GM21390 (cell line): ENCODE measurements around the gene ACBD5.
"Not testable (repeated sequence)": the region's sequence is repeated elsewhere in the genome, so short reads cannot be mapped to it uniquely, and the experiment has no call there.

ENCODE experiments used
- ATAC-seq: cut with Tn5 transposase; IDR thresholded peaks from one replicate; pipeline ENCODE4 v1.9.1; 2021; ENCODE audit not compliant: unreplicated experiment

The ACBD5 gene

GRCh38 chr10:27240212-27241009 lies at the start of gene ACBD5:
Gene ACBD5, minus strand, starts transcription at chr10:27240797. Its CDS starts 109 bp downstream, at chr10:27240688.
- ATAC-seq: peak; percentile 50

DNA sequence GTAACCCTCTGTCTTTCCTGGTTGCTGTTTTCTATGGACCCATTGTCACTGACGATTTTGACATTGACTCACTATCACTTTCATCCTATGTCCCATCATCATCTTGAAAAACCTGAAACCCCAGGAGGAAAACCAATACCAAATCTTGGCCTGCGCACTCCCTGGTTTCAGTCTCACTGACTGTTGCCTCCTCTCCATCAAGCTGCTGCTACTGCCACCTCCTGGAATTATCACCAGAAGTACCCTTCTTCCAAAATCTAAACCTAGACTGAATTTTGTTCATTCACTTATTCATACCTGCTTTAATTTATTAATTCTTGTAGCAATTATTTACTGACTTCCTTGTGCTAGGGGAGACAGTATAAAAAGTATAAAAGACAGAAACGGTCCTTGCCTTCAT lies 44.5 kb upstream of the ACBD5 start:
- no peak for ATAC-seq

GRCh38 chr10:27276581-27276980 lies 36.0 kb upstream of the ACBD5 start:
- ATAC-seq: no peak

GRCh38 chr10:27266025-27266424 lies 25.4 kb upstream of the ACBD5 start:
- ATAC-seq: not testable (repeated sequence)

DNA sequence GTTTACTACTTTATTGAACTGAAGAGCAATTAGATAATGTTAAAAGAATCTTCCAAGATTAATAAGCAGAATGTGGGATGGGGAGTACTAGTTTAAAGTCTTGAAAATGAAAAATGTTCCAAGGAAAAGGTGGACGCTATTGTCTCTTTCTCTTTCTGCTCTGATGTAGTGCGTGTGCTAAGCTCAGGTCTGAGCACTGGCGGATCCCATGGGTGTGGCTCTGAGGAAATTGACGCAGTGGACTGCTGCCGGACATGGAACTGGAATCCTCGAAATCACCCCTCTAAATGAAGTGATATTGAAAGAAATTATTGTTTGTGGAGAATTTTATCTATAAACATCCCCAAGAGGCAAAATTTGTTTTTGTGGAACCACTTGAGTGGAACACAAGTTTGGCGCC lies 22.2 kb upstream of the ACBD5 start:
- not testable (repeated sequence) for ATAC-seq

GRCh38 chr10:27258838-27259812 lies 18.5 kb upstream of the ACBD5 start:
- ATAC-seq: peak; percentile 64

GRCh38 chr10:27258492-27258837 lies 17.9 kb upstream of the ACBD5 start:
- ATAC-seq: no peak

DNA sequence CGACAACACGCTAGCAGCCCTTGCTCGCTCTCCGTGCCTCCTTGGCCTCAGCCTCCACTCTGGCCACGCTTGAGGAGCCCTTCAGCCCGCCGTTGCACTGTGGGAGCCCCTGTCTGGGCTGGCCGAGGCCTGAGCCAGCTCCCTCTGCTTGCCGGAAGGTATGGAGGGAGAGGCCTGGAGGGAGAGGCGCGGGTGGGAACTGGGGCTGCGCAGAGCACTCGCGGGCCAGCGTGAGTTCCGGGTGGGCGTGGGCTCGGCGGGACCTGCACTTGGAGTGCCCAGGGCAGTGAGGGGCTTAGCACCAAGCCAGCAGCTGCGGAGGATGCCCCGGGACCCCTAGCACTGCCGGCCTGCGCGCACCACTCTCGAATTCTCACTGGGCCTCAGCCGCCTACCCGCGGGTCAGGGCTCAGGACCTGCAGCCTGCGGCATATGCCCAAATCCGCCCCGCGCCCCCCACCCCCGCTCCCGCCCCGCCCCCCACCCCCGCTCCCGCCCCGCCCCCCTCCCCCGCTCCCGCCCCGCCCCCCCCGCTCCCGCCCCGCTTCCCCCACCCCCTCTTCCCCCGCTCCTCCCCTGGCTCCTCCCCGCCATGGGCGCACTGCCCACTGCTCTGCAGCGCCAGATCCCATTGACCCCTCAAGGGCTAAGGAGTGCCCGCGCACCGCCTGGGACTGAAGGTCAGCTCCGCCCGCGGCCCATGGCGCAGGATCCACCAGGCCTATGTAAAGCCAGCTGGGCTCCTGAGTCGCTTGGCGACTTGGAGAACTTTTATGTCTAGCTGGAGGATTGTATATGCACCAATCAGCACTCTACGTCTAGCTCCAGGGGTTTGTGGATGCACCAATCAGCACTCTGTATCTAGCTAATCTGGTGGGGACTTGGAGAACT lies 15.9 kb upstream of the ACBD5 start:
- no peak for ATAC-seq

DNA sequence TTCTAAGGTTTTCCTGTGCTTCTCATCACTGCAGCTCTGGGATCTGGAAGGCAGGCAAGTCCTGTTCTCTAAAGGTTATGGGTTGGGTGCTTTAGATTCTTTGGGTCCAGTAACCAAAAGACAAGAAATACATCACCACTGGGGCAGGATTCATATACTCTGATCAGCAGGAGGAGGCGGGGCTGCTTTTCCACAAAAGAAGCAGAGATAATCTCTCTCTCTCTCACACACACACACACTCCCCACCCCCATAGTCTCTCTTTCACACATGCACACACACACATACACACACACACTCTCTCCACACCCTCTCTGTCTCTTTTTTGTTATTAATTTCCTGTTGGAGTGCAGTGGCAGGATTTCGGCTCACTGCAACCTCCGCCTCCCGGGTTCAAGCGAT lies 13.0 kb upstream of the ACBD5 start:
- no peak for ATAC-seq

- peak; percentile 100 for ATAC-seq
Observed at GRCh38 chr10:27252267-27253000, 11.8 kb upstream of the ACBD5 start.

- ATAC-seq: no peak
Observed at GRCh38 chr10:27251554-27251953, 11.0 kb upstream of the ACBD5 start.

- no peak for ATAC-seq
Observed at GRCh38 chr10:27248215-27248614, 7.6 kb upstream of the ACBD5 start.

DNA sequence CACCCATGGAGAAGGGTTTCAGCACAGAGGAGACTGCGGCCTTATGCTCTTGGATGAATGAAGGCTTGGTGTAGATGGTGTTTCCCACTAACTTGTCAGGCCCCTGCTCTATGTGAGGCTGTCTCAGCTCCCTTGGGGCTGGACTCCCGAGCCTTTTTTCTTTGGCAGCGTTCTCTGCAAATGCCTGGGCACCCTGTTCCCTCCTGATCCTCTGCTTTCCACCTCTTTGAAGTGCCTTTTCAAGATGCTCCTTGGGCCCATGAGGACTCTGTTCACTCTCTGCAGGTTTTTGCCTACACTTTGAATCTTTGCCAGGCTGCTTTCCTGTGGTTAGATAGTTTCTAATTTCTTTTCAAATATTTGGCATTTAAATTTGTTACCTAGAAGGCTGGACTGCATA lies 6.8 kb upstream of the ACBD5 start:
- ATAC-seq: no peak

GRCh38 chr10:27247006-27247405 lies 6.4 kb upstream of the ACBD5 start:
- no peak for ATAC-seq

GRCh38 chr10:27245836-27246235 lies 5.2 kb upstream of the ACBD5 start:
- ATAC-seq: no peak

DNA sequence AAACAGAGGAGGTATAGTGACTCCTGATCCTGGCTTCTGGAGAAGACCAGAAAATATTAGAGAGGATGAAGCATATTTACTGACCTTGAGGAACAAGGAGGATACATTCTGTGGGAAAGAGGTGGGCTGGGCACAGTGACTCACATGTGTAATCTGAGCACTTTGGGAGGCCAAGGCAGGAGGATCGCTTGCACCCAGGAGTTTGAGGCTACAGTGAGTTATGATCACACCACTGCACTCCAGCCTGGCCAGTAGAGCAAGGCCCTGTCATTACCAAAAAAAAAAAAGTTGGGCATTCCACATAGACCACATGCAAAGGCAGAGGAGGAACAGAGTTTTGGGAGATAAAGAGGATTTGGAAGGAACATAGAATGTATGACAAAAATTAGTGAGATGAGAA lies 4.4 kb upstream of the ACBD5 start:
- no peak for ATAC-seq

DNA sequence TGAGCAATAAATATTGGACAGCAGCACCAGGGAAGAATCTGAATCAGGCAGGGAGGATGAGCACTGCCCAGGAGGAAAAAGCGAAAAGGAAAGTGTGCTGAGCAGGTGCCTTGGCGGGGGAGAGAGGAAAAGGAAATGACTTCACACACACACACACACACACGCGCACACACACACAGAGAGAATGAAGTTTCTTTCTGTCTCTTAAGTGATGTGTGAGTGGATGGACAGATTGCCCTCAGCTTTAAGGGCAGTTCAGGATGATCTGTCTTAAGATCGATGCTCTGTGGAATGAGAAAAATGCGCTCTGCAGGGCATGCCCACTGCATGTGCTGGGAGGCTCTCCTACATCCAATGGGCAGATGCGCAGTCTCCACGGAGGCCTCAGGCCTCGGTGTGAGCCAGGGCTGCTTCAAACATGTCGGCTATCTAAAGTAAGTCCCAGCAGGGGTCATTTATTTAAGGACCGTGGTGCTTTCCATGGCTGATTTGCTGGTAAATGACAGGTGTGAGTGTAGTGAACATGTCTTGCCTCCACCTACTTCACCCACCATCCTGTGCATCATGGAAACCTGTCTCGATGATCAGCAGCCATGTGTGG lies 2.5 kb upstream of the ACBD5 start:
- ATAC-seq: peak; percentile 28

DNA sequence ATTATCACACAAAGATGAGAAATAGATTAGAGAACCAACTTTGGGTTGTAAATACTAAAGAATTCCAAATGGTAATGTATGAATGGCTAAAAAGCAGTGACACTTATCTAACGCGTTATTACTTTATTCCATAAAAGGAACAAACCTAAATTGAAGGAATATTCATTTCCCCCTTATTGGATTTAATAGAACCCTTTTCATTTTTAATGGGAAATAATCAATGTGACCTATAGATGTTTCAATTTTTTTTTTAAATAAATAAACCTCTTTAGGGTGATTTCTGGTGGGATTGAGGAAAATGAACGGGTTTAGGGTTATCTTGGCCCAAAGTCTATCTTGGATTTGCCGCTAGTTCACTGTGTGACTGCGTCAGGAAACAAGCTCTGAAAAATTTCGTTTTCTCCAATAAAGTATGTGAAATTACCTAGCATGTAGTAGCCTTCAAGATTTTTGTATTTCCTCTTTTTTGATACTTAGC lies 1.9 kb upstream of the ACBD5 start:
- ATAC-seq: no peak

GRCh38 chr10:27241652-27242472 lies 1.3 kb upstream of the ACBD5 start:
- ATAC-seq: peak; percentile 64
